NOMO-1 treated with DMSO at 0.1 percent for 48 hours (cell line): Measurements from ENCODE around the gene ANKRD33B.
A peak's percentile ranks its signal among the peaks of the same experiment; 100 is the strongest.
"Not testable (repeated sequence)": the region's sequence is repeated elsewhere in the genome, so short reads cannot be mapped to it uniquely, and the experiment has no call there.

ENCODE experiments used
- DNase-seq: peaks from one replicate; lab custom pipeline; 2025; ENCODE audit not compliant: unreplicated experiment; lab: John Stamatoyannopoulos, UW

ANKRD33B gene

GRCh38 chr5:10612251-10612650 lies 48.4 kb downstream of the ANKRD33B start:
- DNase-seq = no peak

GRCh38 chr5:10615693-10616092 lies 51.8 kb downstream of the ANKRD33B start:
- no peak for DNase-seq

DNA sequence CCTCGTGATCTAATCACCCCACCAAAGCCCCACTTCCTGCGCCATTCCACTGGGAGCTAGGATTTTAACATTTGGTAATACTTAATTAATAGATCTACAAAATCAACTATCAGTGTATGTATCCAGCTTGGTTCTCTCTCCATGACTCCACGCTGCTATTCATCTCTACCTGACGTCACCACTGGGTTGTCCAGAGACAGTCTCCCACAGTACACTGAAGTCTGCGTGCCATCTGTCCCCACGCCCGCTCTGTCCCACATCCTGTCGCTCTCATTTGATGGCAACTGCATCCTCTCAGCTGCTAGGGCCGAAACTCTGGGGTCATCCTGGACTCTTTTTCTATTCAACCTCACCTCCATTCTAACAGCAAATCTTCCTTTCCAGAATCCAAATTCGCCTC lies 53.2 kb downstream of the ANKRD33B start:
- no peak for DNase-seq

DNA sequence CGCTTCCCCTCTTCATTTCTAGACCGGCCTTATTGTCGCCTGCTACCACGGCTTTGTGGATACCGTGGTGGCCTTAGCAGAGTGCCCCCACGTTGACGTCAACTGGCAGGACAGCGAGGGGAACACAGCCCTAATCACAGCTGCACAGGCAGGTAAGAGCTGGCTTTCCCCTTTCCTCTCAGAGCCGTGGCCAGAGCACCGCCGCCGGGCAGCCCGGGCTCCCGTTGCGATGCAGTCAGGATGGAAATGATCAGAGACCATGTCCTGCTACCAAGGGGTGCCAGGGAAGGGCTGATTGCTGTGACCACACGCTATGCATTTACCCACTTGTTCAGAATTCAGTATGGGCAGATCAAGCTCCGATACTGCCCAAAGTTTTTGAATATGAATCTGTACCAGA lies 54.4 kb downstream of the ANKRD33B start:
- no peak for DNase-seq

- DNase-seq = no peak
Measured at GRCh38 chr5:10619649-10620048, 55.8 kb downstream of the ANKRD33B start.

DNA sequence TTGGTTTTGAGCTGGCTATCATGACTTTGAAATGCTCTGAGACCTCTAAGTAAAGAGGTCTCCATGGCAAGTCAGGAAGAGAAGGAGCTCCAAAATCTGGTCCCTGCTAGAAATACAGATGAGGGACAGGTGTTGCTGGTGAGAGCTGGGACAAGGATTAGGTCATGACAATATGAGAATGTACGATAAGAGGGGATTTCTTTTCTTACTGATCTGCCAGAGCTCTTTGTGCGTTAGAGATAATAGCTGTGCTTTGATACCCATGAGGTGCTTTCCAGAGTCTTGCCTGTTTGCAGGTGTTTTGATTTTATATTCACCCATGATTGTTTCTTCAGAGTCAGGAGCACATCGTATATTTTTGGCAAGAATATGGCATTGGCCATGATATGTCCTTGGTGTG lies 56.5 kb downstream of the ANKRD33B start:
- DNase-seq = no peak

DNA sequence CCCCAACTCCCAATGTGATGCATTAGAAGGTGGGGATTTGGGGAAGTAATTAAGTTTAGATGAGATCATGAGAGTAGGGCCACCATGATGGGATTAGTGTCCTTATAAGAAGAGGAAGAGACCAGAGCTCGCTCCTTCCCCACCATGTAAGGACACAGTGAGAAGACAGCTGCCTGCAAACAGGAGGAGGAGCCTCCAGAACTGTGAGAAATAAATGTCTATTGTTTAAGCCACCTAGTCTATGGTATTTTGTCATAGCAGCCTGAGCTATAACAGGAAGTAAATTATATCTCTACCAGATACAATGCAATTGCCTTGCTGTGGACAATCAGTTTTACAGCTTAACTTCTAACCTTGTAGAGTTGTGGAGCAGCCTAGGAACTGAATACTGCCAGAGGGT lies 58.0 kb downstream of the ANKRD33B start:
- peak; percentile 100 for DNase-seq

DNA sequence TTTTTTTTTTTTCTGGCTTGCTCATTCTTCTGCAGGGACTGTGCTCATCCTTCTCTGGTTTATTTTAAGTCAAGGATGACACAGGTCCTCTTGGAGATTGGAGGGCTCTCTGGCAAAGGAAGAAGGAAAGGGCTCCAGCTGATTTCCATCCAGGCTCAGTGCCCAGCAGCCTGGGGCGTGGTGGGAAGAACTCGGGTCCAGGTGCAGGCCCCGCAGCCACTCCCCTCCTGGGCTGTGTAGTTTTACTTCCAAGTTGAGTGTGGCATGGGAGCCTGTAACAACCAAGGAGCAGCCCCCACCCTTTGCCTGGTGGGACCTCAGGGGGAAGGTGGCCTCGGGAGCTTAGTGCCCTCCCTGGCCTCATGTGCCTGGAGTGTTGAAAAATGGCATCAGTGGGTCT lies 58.9 kb downstream of the ANKRD33B start:
- no peak for DNase-seq

DNA sequence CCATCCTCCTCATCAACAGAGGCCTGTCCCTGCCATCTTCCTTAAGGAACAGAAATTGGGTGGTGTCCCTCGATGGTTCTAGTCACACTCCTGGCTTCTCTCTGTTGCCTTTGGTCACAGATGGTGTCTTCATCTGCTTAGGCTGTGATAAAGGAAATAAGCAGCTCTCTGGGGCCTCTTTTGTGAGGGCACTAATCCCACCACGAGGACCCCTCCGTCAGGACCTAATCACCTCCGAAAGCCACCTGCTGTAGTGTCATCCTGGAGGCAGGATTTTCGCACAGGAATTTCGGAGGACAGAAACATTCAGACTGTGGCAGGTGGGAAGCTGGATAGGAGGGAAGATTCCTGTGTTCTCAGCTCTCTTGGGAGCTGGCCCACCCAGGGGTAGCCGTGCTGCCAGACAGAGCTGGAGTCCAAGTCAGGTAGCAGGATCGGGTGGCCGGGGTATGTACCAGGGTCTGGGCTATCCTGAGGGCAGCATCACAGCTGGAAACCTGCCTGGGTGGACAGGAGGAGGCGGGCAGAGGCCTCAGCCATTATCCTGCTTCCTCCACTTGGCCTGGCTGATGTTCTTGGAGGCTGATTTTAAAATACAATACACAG lies 59.5 kb downstream of the ANKRD33B start:
- no peak for DNase-seq

- no peak for DNase-seq
Measured at GRCh38 chr5:10624206-10624605, 60.3 kb downstream of the ANKRD33B start.

DNA sequence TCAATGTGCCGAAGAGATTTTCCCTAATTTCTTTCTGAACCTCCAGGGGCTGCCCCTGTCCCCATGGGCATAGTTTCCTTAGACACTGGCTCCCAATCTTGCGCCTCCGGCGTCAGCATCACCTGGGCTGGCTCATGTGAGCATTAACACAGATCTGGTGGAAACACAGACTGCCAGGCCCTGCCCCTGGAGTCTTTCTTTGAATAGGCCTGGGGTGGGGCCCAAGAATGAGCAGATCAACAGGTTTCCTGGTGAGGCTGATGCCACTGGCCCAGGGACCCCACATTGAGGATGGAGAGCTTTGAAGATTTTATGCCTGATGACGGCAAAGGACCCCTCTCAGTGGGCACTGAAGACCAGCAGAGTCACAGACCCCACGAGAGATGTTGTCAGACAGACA lies 60.8 kb downstream of the ANKRD33B start:
- no peak for DNase-seq

DNA sequence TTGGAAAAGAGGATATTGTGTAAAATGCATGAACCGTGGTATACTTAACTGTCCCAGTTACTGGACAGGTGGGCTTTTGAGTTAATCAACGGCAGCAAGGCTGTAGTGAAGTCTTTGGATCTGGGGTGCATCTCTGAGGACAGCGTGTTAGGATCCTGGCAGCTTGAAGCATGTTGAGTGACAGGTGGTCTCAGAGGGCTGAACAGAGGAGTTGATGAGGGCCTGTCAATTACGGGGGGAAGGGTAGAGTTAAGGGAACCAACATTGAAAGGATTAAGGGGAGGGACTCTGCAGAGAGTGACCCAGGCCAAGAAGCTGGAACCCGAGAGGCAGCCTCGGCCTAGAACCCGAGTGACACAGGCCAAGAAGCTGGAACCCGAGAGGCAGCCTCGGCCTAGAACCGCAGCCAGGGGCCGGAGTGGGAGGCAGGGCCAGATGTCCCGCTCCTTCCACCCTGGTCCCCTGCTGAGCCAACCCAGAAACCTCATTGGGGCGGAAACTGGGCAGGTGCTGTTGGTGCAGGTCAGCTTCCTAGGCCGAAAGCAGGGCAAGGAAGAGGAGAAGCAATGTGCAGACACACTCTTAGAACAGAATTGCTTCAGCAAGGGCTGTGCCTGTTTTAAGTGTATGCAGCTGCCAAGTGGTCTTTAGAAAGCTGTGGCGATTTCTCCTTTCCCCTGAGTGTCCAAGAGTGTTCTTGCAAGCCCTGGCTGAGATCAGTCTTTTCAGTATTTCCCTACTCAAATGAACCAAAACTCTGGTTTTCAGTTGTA lies 62.0 kb downstream of the ANKRD33B start:
- no peak for DNase-seq

DNA sequence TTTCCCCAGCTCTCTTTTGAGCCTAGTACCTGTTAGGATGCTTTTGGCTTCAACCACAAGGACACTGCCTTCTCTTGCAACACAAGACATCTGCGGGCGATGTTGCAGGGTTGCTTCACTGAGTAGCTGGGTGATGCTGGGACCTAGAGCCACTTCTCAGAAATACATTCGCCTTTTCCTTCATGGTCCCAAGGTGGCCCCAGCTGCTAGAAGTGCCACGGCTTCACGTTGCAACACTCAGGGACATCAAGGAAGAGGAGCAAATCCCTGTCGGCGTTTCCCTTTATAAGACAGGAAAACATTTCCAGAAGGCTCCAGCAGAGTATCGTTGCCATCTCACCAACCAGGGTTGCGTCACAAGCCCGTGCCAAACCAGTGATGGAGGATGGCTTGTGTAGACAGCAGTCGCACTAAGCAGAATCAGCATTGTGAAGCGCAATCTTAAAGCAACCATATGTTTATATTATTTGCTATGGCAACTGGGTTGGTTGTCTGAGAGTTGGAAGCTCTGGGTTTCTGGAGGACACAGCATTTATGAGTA lies 62.7 kb downstream of the ANKRD33B start:
- DNase-seq = peak; percentile 96

DNA sequence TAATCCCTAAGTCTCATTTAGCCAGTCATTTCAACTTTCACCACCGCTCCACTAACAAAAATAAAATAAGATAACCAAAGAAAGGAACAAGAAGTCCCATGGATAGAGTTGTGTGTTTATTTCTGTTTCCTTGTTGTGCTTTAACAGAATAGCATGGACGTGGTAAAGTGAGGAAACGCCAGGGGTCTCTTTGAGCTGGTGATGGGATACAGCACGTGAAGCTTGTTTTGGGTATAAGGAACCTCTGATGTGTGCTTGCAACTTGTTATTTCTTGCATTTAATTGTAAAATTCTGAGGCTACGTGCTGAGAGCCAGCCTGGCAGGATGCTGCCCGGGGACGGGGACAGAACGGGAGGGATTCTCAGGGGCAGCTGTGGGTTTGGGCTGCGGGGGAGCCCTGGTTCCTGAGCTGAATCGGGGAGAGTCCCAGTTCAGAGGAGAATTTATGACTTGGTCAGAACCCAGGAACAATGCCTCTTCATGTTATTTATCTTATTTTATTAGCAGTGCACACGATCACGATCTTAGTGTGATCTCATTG lies 63.4 kb downstream of the ANKRD33B start:
- no peak for DNase-seq

DNA sequence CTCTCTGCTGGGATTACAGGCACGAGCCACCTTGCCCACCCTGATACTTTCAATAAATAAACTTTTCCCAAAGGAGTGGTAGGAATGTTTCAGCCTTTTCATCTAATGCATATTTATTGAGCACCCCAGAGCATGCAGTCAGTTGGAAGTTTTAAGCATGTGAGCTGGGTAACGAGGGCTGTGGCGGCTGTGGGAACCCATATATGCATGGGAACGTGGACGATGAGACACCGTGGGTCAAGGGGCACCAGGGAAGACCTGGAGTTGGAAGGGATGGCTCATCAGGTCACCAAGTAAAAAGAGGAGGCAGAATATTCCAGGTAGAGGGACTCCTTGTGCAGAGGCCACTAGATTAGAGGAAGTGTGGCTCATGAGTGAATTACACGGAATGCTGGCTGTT lies 64.7 kb downstream of the ANKRD33B start:
- no peak for DNase-seq

DNA sequence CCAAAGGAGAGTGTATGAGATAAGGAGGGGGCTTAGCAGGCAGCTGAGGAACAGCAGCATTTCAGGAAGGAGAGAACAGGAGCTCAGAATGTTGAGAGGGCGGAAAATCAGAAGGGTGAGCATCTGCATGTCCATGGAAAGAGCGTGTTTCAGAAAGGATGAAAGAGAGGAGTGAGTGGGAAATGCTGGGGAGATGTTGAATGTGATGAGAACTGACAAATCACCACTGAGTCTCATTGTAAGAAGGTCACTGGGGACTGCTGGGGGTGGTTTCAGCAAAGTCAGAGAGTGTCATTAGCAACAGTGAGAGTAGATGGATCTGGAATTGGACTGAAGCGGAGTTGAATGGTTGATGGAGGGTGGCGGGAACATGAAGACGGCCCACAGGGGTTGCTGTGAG lies 65.8 kb downstream of the ANKRD33B start:
- no peak for DNase-seq

DNA sequence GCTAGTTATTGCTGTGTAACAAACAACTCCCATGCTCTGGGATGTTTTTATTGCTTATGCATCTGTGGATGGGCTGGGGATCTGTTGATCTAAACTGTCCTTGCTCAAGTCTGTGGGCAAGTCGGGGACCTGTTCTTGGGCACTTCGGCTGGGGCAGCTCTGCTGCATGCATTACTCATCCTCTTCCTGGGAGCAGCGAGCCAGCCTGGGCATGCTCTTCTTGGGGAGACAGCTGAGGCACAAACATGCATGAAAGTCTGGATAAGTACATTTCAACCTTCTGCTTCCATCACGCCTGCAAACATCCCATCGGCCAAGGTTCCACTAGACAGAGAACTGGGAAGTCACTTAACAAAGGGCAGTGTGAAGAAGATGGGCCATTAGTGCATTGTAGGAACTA lies 66.3 kb downstream of the ANKRD33B start:
- DNase-seq = no peak

GRCh38 chr5:10630744-10631143 lies 66.9 kb downstream of the ANKRD33B start:
- not testable (repeated sequence) for DNase-seq

GRCh38 chr5:10631316-10631996 lies 67.6 kb downstream of the ANKRD33B start:
- DNase-seq = peak; percentile 94

- DNase-seq = peak; percentile 97
Measured at GRCh38 chr5:10632110-10632761, 68.4 kb downstream of the ANKRD33B start.
